OCI-LY7 (cell line): ENCODE results near the gene GALNT14. TPM values are rescaled to one million over a fixed set of nuclear protein-coding genes. Genes with fewer than 3 reads are reported as not detected.

Source experiments
- BruUV-seq: library from RNA; stranded (reverse); fragments of 400-500 nt; replicated peaks from 2 replicates; lab custom pipeline; 2021; lab: Mats Ljungman, UMichigan
- CTCF ChIA-PET: fragments of 300-600 bp; sonication (Branson Sonifier 250); formaldehyde crosslinking; loops from one replicate; lab custom pipeline; 2022; ENCODE audit warnings: antibody characterized with exemption; ENCODE audit not compliant: unreplicated experiment; lab: Charles Lee
- POLR2A ChIA-PET: fragments of 300-600 bp; sonication (Branson Sonifier 250); formaldehyde crosslinking; loops from one replicate; lab custom pipeline; 2022; ENCODE audit warnings: antibody characterized with exemption; lab: Charles Lee
- DNase-seq: peaks from one replicate; pipeline ENCODE4 v3.0.0-alpha.2; 2015; ENCODE audit warnings: low spot score
- H2AFZ ChIP-seq: fragments of 200-600 bp; sonication (generic), shearing (Covaris generic); 2 replicates; pipeline ENCODE4 v1.6.1; 2014; ENCODE audit warnings: mild to moderate bottlenecking, antibody characterized with exemption, low read length, moderate library complexity
- H3K27ac ChIP-seq: fragments of 200-600 bp; sonication (generic); 2 replicates; pipeline ENCODE4 v1.5.1; 2014; ENCODE audit warnings: mixed run types, low read depth, mild to moderate bottlenecking, moderate library complexity, low read length, inconsistent platforms; ENCODE audit not compliant: poor library complexity, severe bottlenecking
- H3K36me3 ChIP-seq: fragments of 200-600 bp; sonication (generic); 2 replicates; pipeline ENCODE4 v1.6.1; 2014; ENCODE audit warnings: mild to moderate bottlenecking, antibody characterized with exemption, low read length, moderate library complexity, mixed read lengths; ENCODE audit not compliant: insufficient read depth
- H3K4me1 ChIP-seq: fragments of 200-600 bp; sonication (generic); 2 replicates; pipeline ENCODE4 v1.5.1; 2014; ENCODE audit warnings: mild to moderate bottlenecking, low read length; ENCODE audit not compliant: insufficient read depth, poor library complexity, severe bottlenecking
- H3K4me2 ChIP-seq: fragments of 200-600 bp; sonication (generic); 2 replicates; pipeline ENCODE4 v1.6.1; 2014; ENCODE audit warnings: mild to moderate bottlenecking, low read length
- H3K4me3 ChIP-seq: fragments of 200-600 bp; sonication (generic); 2 replicates; pipeline ENCODE4 v1.5.1; 2014; ENCODE audit warnings: mild to moderate bottlenecking, low read depth, low read length; ENCODE audit not compliant: poor library complexity, severe bottlenecking
- H3K79me2 ChIP-seq: fragments of 200-600 bp; sonication (generic); 2 replicates; pipeline ENCODE4 v1.6.1; 2016; ENCODE audit warnings: low read depth, mild to moderate bottlenecking, low read length, moderate library complexity, mixed read lengths; ENCODE audit not compliant: insufficient read depth
- H3K9me2 ChIP-seq: fragments of 200-600 bp; sonication (generic); 2 replicates; pipeline ENCODE4 v1.6.1; 2016; ENCODE audit warnings: mild to moderate bottlenecking, low read length, mixed read lengths; ENCODE audit not compliant: insufficient read depth
- H3K9me3 ChIP-seq: fragments of 200-600 bp; sonication (generic); 2 replicates; pipeline ENCODE4 v1.6.1; 2014; ENCODE audit warnings: mild to moderate bottlenecking, mixed run types, low read length, mixed read lengths
- H4K20me1 ChIP-seq: fragments of 200-600 bp; sonication (generic); 2 replicates; pipeline ENCODE4 v1.6.1; 2014; ENCODE audit warnings: mild to moderate bottlenecking, antibody characterized with exemption, low read length, moderate library complexity, mixed read lengths; ENCODE audit not compliant: insufficient read depth
- EZH2phosphoT487 ChIP-seq: fragments of 200-600 bp; sonication (generic); IDR thresholded peaks from 2 replicates; pipeline ENCODE4 v1.6.1; 2018; ENCODE audit warnings: low read depth, borderline replicate concordance, mild to moderate bottlenecking, mixed run types, antibody characterized with exemption, low read length, moderate library complexity, mixed read lengths
- intact Hi-C: fragments of 100-400 bp; cut with micrococcal nuclease; formaldehyde crosslinking; loops from one replicate; pipeline ENCODE4 v1.10.0; 2022; ENCODE audit not compliant: unreplicated experiment
- total RNA-seq, 2 experiments: library from RNA; depleted of rRNA in 1 of 2; stranded (reverse); fragments of >200 nt in 1 of 2; shearing (Covaris generic) in 1 of 2; gene quantifications; 2 replicates each; pipeline ENCODE4 v1.2.3, GENCODE V29; 2014 to 2022
- TF ChIP-seq, protein P1 (sequence below): fragments of 200-600 bp; sonication (generic); conservative IDR thresholded peaks from 2 replicates; pipeline ENCODE4 v1.5.1; 2014; ENCODE audit warnings: mild to moderate bottlenecking, antibody characterized with exemption, low read length, moderate library complexity, mixed read lengths

GALNT14 gene
- total RNA-seq, 2 experiments from 2014 or later: 14.8 to 25.6 TPM

DNA sequence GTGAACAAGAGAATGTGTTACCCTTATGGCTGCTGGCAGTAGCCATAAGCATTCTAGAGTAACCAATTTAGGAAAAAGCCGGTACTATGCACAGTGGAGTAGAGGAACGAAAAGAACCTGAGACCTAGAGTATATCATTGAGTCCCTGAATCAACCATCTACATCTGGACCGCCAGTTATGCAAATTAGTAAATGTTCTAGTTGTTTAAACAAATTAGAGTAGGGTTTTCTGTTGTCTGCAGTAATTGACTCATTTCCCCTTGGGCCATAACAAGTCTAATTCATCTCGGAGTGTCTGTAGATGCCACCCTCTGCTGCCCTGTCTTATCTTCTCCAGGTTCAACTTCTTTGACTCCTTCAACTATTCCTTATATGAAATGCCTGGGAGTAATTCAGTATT, 270.9 kb downstream of the GALNT14 start:
- peaks cover 31% of the 10 kb centered on the region for H3K4me1 ChIP-seq
- H2AFZ ChIP-seq: peak overlapping the region; percentile 73
- ChIA-PET POLR2A (interaction anchor here (1.0 kb wide), 1 partner anchor 303 kb away, joined by 3 read pairs; no protein-coding TSS in a partner anchor), CTCF (no interaction called here)
- no TSS peak for BruUV-seq
- intact Hi-C loops: loop anchor here (2.0 to 5.0 kb wide), 2 partner anchors 153 to 390 kb away; no protein-coding TSS in a partner anchor
- TF ChIP-seq EZH2phosphoT487: no peak
- TF ChIP-seq, protein P1, sequence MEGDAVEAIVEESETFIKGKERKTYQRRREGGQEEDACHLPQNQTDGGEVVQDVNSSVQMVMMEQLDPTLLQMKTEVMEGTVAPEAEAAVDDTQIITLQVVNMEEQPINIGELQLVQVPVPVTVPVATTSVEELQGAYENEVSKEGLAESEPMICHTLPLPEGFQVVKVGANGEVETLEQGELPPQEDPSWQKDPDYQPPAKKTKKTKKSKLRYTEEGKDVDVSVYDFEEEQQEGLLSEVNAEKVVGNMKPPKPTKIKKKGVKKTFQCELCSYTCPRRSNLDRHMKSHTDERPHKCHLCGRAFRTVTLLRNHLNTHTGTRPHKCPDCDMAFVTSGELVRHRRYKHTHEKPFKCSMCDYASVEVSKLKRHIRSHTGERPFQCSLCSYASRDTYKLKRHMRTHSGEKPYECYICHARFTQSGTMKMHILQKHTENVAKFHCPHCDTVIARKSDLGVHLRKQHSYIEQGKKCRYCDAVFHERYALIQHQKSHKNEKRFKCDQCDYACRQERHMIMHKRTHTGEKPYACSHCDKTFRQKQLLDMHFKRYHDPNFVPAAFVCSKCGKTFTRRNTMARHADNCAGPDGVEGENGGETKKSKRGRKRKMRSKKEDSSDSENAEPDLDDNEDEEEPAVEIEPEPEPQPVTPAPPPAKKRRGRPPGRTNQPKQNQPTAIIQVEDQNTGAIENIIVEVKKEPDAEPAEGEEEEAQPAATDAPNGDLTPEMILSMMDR: no peak
- peak; percentile 20 for DNase-seq
- no peaks in the 10 kb centered on the region for H3K9me2 ChIP-seq
- no peaks in the 10 kb centered on the region for H4K20me1 ChIP-seq
- H3K27ac ChIP-seq: peak overlapping the region; percentile 17
- no peaks in the 10 kb centered on the region for H3K79me2 ChIP-seq
- peak overlapping the region; percentile 3 for H3K4me3 ChIP-seq
- no peaks in the 10 kb centered on the region for H3K9me3 ChIP-seq
- H3K36me3 ChIP-seq: no peaks in the 10 kb centered on the region
- H3K4me2 ChIP-seq: peak overlapping the region; percentile 48

DNA sequence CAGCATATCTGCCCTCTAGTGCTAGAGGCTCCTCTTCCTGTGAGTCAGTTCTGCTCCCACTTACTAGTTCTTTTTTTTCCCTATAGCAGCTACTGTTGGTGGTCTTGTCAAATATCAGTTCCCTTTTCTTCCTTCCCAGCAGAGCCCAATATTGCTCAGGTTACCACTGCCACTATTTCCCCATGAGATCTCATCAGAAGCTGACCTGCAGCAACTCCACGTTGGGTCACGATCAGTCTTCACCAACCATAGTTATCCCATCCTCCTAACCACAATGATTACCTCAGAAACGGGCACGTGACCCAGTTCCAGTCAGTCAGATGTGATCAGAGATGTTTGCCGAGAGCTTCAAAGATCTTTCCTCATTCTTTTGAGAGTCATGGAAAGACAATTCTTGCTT, 271.3 kb downstream of the GALNT14 start:
- Histone ChIP-seq H2AFZ (peak overlapping the region; percentile 73; the same call in 1 of the 2 replicates), H3K9me2 (no peaks in the 10 kb centered on the region), H3K4me2 (peak overlapping the region; percentile 48), H3K4me3 (peak overlapping the region; percentile 16), H4K20me1 (no peaks in the 10 kb centered on the region), H3K4me1 (peaks cover 31% of the 10 kb centered on the region), H3K27ac (peak overlapping the region; percentile 17), H3K36me3 (no peaks in the 10 kb centered on the region), H3K79me2 (no peaks in the 10 kb centered on the region), H3K9me3 (no peaks in the 10 kb centered on the region)
- no TSS peak for BruUV-seq
- TF ChIP-seq EZH2phosphoT487: no peak
- TF ChIP-seq, protein P1: no peak
- intact Hi-C loops: loop anchor here (2.0 to 5.0 kb wide), 2 partner anchors 152 to 390 kb away; no protein-coding TSS in a partner anchor
- ChIA-PET CTCF (no interaction called here), POLR2A (interaction anchor here (1.0 kb wide), 1 partner anchor 303 kb away, joined by 3 read pairs; no protein-coding TSS in a partner anchor)
- peak; percentile 35 for DNase-seq
